Mucosa of gallbladder (tissue), 1 donor: Measurements from ENCODE around the gene PSMD8. TPM values are rescaled to one million over a fixed set of nuclear protein-coding genes. Genes with fewer than 3 reads are reported as not detected.
"Not testable (repeated sequence)": the region's sequence is repeated elsewhere in the genome, so short reads cannot be mapped to it uniquely, and the experiment has no call there.

Experiments
- DNase-seq: peaks from one replicate; pipeline ENCODE4 v3.0.0-alpha.2; 2020; ENCODE audit warnings: low spot score
- total RNA-seq: library from RNA; stranded (reverse); gene quantifications from one replicate; pipeline ENCODE4 v1.2.1, GENCODE V29; 2021
- donor health status: DM: no; HTN: no; CAD: no.

PSMD8 gene
- total RNA-seq, 1 donor from 2014 or later: 112 TPM

- no peak for DNase-seq
Observed at GRCh38 chr19:38411041-38411712, 36.8 kb downstream of the PSMD8 start.

GRCh38 chr19:38411898-38412297 lies 37.5 kb downstream of the PSMD8 start:
- DNase-seq: not testable (repeated sequence)

- no peak for DNase-seq
Observed at GRCh38 chr19:38412491-38412890, 38.1 kb downstream of the PSMD8 start.

- no peak for DNase-seq
Observed at GRCh38 chr19:38412961-38413360, 38.6 kb downstream of the PSMD8 start.

- DNase-seq: no peak
Observed at GRCh38 chr19:38413416-38413815, 39.0 kb downstream of the PSMD8 start.

- no peak for DNase-seq
Observed at GRCh38 chr19:38417146-38417543, 42.8 kb downstream of the PSMD8 start.

GRCh38 chr19:38417544-38418506 lies 43.5 kb downstream of the PSMD8 start:
- peak; percentile 34 for DNase-seq

- no peak for DNase-seq
Observed at GRCh38 chr19:38420935-38421334, 46.6 kb downstream of the PSMD8 start.

GRCh38 chr19:38421856-38422255 lies 47.5 kb downstream of the PSMD8 start:
- no peak for DNase-seq

GRCh38 chr19:38422438-38422837 lies 48.1 kb downstream of the PSMD8 start:
- no peak for DNase-seq

- no peak for DNase-seq
Observed at GRCh38 chr19:38424272-38424671, 49.9 kb downstream of the PSMD8 start.

- DNase-seq: no peak
Observed at GRCh38 chr19:38425222-38425809, 50.9 kb downstream of the PSMD8 start.

GRCh38 chr19:38425810-38426466 lies 51.6 kb downstream of the PSMD8 start, which contains the start of gene RASGRP4:
Gene RASGRP4, minus strand, starts transcription at chr19:38426219. Its CDS starts 128 bp downstream, at chr19:38426091.
- no peak for DNase-seq

- DNase-seq: not testable (repeated sequence)
Observed at GRCh38 chr19:38427035-38427677, 52.8 kb downstream of the PSMD8 start.

GRCh38 chr19:38429055-38429810 lies 54.9 kb downstream of the PSMD8 start:
- no peak for DNase-seq

GRCh38 chr19:38429811-38430156 lies 55.4 kb downstream of the PSMD8 start:
- DNase-seq: no peak

GRCh38 chr19:38430931-38431330 lies 56.6 kb downstream of the PSMD8 start:
- DNase-seq: no peak

- DNase-seq: peak; percentile 19
Observed at GRCh38 chr19:38433268-38433733, 58.9 kb downstream of the PSMD8 start, which contains the start of gene RYR1. Gene RYR1, plus strand, starts transcription at chr19:38433691. Its CDS starts 139 bp downstream, at chr19:38433830.
